ENCODE measurements around the gene TAF10.

Gene TAF10

DNA sequence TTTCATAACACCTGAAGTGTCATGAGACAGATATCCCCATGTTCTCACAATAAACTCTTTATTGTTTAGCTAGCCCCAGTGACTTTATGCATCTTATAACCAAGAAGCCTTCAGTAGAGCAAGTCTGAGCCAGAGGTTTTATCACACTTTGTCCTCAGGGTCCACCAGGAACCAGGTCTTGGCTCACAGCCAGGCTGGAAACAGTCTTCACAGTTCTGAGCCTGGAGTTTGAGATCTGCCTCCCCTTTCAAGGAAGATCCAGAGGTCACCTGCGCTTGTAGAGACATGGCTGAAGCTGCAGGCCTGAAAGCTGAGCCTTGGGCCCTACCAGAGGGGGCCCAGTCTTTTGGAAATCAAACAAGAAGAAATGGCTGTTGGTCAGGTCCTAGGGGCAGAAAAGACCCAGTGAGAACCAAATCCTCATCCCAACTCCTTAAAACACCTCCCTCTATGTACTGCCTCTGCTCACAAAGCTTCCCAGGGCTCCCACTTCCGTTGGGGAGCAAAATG, 12.1 kb downstream of the TAF10 start:
- no peak for TF ChIP-seq CTCF (conservative IDR thresholded peaks at IDR 0.05)
- H3K27ac ChIP-seq: no peak overlapping the region

DNA sequence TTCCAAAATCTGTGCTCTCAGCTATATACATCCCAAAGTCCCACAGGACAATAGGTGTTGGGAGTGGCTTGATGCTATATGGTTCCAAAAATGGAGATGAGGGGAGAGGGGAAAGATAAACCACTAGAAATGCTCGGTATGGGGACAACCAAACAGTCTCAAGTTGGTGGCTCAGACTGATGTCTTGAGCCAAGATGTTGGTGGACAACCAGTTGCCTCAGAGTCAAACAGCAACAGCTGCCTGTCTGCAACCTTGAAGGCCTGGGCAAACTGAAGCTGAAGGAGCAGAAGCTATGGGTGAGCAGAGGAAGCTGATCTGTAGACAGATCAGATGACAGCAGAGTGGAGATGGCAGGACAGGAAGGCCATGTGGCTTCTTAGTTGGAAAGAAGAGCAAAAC, 12.6 kb downstream of the TAF10 start:
- no peak for TF ChIP-seq CTCF (conservative IDR thresholded peaks at IDR 0.05)

GRCh38 chr11:6598555-6598954, 13.5 kb downstream of the TAF10 start:
- no peak for TF ChIP-seq CTCF (conservative IDR thresholded peaks at IDR 0.05)
- no peak overlapping the region for H3K27ac ChIP-seq

More for the DNA sequence above, 12.6 kb downstream of the TAF10 start:
- no peak overlapping the region for H3K27ac ChIP-seq

DNA sequence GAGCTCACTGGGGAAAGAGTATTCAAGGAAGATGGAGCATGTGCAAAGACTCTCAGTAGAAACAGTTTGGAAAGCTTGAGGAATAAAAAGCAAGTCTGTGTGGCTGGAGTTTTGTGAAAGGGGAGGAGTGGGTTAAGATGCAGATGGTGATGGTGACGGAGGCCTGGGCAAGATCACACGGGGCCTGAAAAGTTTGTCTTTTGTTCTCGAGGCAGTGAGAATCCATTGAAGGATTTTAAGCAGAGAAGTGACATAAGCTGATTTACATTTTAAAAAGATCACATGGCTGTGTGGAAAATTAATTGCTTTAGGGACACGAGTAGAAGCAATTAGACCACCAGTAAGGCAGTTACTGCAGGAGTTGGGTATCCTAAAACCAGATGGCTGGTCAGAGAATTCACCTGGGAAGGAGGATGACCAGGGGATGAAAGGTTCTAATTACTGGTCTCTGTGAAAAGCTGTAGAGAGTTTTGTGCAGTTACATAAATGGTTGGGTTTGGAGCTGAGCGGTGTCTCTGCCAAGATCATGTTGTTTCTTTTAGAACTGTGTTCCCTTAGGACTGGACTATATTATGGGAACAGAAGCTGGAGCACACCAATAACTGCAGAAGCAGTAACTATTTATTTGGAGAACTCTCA, 15.7 kb downstream of the TAF10 start:
- no peak overlapping the region for H3K27ac ChIP-seq
- TF ChIP-seq CTCF (conservative IDR thresholded peaks at IDR 0.05): no peak

GRCh38 chr11:6594142-6594768, 17.8 kb downstream of the TAF10 start:
- H3K27ac ChIP-seq: no peak overlapping the region
- no peak for TF ChIP-seq CTCF (conservative IDR thresholded peaks at IDR 0.05)

DNA sequence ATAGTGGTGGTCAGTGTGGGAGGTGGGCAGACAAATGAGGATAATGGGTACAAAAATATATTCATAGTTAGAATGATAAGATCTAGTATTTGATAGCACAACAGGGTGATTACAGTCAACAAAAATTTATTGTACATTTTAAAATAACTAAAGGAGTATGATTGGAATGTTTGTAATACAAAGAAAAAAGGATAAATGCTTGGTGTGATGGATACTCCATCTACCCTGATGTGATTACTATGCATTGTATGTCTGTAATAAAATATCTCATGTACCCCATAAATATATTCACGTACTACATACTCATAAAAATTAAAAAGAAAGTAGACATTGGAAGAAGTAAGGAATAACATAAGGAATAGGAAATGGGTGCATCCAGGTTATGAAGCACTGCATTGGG, 24.0 kb downstream of the TAF10 start:
- TF ChIP-seq CTCF (conservative IDR thresholded peaks at IDR 0.05): no peak
- H3K27ac ChIP-seq: peak overlapping the region; percentile 66

DNA sequence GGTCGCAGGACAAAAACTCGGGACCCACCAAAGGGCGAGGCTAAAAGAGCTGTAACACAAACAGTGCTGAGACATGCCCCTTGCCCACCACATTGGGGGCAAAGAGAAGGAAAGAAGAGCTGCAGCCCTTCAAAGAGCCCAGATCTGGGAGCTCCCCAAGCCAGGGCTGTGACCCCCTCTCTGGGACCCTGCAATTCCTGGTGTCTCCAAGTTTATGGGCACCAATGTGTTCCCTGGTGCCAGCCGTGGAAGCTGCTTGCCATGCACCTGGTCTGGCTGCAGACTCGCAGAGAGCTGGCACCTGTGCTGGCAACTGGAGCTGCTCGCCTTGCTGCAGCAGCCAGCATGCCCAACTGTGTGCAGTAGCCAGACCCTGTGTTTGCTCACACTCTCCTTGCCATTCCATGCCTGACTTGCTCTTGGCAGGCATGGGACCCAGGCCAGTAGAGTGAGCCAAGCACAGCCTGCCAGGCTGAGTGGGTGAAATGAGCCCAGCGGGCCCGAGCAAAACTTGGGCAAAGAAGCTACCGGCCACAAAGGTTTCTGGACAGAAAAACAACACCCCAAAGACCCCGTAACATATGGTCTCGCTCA, 24.6 kb downstream of the TAF10 start:
- TF ChIP-seq CTCF (conservative IDR thresholded peaks at IDR 0.05): no peak

More for the DNA sequence above, 24.6 kb downstream of the TAF10 start:
- peak overlapping the region; percentile 66 for H3K27ac ChIP-seq
